Left renal pelvis (tissue), 4 donors: ENCODE data around the gene EHD1. TPM values are rescaled to one million over a fixed set of nuclear protein-coding genes. Genes with fewer than 3 reads are reported as not detected.
"Not testable (repeated sequence)": the region's sequence is repeated elsewhere in the genome, so short reads cannot be mapped to it uniquely, and the experiment has no call there.

ENCODE experiments used
- DNase-seq, 4 donors: peaks; one replicate each; pipeline ENCODE4 v3.0.0-alpha.2; 2013; ENCODE audit warnings: low read depth in 4 of 4, low spot score in 3 of 4
- polyA plus RNA-seq, 4 donors: library from polyadenylated mRNA; unstranded; fragments of 120-200 nt; gene quantifications; one replicate each; pipeline ENCODE4 v1.2.1, GENCODE V29; 2013; ENCODE audit not compliant: insufficient read length in 4 of 4

Gene EHD1
- polyA plus RNA-seq, 4 donors, result 48.7 to 68.8 (median 58.5) TPM

DNA sequence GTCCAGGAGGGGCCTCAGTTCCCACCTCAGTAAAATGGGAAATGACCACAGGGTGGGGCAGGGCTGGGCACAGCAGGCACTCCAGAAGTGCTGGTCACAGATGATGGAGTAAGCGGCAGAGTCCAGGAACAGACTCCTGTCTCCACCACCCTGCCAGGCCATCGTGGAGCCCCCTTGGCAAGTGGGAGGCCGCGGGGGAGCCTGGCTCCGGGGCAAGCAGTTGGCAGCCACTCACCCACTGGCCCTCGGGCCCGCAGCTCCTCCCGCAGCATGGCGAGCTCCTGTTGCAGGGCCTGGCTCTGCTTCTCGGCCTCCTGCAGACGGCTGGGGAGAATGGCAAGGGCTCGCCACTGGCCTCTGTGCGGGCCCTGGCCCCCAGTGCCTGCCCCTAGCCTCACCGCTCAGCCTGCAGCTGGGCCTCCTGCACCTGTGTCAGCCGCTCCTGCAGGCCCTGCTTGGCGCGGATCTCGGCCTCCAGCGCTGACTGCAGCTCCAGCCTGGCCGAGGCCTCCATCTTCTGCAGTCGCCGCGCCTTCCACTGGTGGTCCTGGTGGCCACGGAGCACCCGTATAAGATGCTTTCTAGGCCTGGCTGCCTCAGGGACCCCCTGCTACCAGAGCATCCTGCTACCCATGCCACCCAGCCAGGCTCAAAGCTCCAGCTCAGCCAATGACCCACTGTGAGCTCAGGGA is 44.2 kb downstream of the EHD1 start:
- no peak for DNase-seq

DNA sequence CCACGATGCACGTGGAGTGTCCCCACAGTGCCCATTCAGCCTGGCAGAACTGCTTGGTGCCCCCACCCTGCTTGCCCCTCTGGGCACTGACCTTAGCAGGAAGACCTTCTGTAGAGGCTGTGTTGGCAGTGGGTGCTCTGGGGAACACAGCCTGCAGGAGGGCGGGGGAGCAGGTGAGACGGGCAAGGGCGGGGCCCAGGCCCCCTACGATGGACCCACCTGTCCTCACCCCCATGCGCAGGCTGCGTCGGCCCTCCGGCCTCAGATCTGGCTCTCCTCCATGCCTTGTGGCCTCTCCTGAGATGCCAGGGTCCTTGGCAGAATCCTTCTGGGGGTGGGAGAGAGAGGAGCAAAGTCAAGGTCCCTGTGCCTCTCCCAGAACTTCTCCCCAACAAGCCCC is 44.9 kb downstream of the EHD1 start:
- no peak for DNase-seq

DNA sequence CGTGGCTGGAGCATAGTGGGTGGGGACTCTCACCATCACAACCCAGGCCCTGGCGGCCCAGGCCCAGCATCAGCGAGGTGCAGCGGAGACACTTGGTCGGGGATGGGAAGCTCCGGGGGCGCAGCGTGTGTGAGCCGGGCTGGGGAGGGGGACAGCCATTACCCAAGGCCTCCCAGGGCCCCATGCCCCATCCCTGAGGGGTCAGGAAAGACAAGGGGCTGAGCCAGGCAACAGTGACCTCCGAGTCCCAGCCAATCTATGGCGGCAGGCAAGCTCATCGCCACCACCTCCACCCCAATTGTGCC is 45.3 kb downstream of the EHD1 start:
- DNase-seq, result no peak

DNA sequence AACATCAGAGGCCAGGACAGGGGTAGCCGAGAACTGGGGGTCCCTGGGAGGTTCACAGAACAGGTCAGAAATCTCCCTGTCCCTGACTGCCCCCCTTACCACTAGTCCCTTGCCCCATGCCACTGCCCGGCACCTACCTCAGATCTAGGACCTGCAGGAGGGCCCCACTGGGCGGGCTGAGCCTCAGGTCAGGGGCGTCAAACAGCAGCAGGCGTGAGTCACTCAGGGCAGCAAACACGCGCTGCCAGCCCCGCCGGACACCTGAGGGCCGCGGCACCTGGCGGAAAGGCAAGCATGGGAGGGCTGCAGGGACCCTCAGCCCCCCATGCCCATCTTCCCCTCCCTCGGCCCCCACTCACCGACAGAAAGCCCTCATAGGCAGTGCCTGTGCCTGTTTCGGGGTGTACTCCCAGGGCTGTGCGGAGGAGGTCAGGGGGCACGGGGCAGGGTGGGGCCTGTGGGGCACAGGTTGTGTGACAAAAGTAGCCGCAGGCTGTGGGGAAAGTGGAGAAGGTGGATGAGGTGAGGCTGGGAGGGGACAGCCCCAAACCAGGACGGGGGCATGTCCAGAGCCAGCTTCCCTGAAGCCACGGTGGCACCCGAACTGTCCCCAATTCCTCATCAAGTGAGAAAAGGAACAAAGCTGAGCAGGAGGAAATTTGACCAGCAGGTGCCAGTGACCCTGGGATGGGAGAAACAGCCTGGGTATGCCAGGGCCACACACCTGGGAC is 45.8 kb downstream of the EHD1 start:
- no peak for DNase-seq

DNA sequence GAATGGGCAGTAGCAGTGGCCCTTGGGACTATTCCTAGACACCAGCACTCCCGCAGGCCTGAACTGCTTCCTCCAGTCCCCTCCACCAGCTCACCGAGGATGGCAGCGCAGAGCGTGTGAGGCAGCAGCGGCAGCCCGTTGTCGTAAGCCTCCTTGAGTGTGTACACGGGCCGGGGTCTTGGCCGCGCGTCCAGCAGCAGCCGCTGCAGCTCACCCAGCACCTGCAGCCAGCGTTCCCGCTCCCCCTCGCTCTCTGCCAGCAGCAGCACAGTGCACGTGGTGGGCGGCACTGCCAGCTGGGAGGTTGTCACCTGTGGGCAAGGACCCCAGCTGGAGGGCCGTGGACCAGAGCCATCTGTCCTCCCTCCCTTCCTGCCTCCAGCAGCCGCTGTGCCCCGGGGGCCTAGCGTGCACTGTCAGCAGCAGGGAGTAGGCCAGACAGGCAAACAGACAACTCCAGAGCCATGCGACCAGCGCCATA is 47.0 kb downstream of the EHD1 start:
- no peak for DNase-seq

DNA sequence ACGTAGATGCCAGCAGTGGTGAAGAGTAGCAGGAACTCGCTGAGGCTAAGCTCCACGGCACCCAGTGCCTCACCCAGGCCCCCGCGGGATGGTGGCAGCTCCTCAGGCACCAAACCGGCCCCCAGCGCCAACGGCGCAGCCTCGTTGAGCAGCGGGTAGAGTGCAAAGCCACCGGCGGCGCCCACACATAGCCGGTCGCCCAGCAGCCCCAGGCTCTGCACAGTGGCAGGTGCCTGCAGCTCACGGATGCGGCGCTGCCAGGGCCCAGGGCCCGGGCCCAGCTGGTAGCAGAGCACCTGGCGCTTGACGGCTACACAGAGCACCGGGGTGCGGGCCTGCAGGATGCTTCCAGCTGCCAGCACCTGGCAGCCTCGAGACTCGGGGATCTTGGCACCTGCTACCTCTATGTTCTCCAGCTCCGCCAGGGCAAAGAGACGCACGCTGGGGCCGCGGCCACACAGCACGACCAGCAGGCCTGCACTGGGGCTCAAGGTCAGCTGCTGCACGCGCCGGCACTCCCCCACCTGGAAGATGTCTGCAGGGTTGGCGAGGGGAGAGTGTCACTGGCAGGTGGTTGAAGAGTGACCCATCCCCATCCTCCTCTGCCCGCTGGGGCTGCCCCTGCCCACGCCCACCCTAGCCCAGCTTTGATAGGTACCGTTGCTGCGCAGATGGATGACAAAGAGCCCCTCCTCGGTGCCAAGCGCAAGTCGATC is 48.7 kb downstream of the EHD1 start:
- DNase-seq, result no peak

DNA sequence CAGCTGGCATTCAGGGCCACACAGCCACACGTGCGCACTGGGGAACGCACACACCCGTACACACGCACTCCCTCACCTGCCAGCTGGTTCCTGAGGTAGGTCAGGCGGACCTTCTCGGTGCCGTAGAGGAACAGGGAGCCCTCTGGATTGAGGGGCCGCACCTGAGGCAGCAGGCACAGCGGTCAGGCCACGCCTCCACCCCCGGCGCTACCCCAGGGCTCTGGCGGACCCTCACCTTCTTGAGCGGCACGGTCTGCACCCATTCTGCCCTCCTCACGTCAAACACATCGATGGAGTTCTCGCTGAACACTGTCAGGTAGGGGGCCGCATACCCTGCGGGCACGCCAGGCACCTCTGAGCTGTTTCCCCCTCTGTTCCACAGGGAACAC is 51.0 kb downstream of the EHD1 start:
- no peak for DNase-seq

DNA sequence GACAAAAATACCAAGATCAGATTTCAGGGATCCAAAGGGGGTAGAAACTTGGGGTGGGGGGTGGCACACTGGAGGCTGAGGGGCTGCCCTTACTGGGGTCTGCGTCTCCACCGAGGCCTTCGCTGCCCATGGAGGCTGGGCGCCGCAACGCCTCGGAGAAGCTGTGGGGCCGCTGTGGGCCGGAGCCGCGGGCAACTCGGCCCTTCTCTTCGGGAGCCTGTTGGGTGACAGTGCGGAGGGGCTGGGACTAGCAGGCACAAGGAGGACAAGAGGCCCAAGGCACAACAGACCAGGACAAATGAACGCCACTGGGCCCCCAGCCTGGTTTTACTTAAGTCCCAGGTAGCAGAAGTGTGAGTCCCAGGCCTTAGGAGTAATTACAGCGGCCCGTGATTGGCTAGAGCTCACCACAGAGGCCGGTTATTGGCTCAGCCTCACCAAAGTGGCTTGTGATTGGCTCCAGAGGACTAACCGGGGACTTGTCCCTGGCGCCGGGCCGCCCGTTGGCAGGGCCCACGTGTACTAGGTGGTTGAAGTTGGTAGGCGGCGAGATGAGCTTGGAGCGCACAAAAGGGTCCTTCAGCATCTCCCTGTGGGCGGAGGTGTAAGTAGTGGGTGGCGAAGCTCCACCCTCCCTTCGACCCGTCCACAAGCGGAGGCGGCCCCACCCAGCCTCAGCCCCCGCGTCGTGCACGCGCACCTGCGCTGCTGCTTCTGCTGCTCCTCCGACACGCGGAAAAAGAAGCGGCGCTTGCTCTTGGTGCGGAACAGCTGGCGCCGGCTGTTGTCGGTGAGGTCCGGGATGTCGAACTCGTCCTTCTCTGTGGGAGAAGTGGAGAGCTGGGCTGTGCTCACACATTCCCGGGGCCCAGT is 51.6 kb downstream of the EHD1 start:
- no peak for DNase-seq

DNA sequence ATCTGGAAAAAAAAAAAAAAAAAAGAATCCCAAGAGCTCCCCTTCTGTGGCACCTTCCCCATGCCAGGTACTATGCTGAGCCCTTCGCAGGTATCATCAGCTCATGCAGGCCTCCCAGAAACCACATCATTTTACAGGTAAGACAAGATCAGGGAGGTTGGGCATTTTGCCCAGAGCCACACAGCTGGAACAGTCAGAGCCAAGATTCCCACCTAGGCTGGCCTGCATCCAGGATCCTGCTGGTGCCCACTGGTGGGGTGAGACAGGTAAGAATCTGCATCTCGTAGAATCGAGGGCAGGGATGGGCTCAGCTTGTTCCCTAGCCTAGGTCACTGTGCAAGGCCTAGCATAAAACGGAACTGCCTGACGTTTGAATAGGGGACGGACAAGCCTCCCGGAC is 52.4 kb downstream of the EHD1 start:
- no peak for DNase-seq

DNA sequence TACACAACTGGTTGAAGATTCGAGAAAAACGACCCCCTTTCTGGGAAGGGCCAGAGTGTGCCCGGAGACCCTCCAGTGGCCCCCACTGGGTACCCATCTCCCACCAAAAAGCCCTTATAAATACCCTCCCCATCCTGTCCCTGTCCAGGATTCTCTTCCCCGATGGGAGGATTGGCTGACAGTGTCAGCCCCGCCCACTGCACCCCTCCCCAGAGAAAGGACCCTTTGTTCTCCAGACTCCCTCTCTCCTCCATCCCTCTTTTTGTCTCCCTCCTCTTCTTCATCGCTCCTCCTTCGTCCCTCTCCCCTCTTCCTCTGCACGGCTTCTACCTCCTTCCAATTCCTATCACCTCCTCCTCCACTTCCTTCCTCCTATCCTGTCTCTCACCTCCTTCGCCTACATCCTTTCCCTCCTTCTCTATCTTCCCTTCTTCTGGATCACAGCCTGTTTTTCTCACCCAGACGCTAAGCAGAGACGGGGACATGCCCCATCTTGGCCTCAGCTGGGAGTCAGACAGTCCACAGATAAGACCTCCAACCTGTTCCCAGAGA is 54.8 kb downstream of the EHD1 start:
- DNase-seq, result no peak

DNA sequence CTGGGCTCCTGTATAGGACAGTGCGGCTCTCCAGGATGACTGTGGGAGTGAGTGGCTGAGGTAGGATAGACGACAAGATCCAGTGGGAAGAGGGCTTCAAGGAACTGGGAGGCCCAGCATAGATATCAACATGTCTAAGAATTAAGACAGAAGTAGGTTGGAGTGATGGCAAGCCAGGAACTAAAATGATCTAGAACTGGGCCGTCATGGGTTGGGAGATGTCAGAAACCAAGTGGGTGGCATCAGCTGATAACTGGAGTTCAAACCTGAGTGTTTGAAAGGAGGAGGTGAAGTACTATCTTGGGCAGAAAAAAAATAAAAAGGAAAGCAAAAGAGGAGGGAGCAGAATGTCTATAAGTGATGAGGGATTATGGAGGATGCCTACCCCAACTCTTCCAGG is 60.9 kb downstream of the EHD1 start:
- DNase-seq, result no peak

DNA sequence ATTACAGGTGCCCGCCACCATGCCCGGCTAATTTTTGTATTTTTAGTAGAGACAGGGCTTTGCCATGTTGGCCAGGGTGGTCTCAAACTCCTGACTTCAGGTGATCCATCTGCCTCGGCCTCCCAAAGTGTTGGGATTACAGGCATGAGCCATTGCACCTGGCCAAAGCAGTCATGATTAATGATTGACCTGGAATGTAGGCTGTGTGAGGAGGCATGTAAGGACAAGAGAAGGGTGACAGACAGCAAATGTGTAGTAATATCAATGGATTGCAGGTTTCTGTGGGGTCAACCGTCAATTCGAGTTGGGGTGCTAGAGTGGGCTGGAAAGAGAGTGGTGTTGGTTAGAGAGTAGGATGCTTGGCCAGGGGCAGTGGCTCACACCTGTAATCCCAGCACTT is 63.0 kb downstream of the EHD1 start:
- DNase-seq, result not testable (repeated sequence)

DNA sequence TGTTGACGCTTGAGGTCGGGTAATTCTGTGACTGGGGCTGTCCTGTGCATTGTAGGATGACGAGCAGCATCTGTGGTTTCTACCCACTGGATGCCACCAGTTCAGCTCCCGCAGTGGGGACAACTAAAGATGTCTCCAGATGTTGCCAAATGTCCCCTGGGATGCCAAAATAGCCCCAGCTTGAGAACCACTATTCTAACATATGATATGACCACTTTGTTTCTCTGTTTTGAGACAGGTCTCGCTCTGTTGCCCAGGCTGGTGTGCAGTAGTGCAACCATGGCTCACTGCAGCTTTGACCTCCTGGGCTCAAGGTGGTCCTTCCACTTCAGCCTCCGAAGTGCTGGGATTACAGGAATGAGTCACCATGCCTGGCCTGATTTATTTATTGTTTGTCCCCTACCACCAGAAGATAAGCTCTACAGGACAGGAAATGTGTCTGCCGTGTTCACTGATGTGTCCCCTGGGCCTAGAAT is 63.7 kb downstream of the EHD1 start:
- no peak for DNase-seq

DNA sequence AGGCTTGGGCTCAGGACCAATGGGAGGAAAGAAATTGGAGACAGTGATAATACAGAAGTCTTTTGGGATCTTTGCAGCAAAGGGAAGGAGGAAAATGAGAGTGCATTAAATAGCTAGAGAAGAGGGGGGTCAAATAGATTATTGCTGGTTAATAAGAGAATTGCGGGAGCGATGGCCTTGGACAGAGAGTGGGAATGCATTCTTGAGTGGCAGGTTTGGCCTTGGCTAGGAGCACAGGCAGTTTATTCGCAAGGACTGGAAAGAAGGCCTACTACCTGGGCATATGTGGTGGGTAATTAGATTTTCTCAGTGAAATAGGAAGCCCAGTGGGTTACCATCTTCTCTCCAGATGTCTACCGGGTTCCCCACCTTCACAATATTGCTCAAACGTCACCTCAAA is 64.6 kb downstream of the EHD1 start:
- no peak for DNase-seq

DNA sequence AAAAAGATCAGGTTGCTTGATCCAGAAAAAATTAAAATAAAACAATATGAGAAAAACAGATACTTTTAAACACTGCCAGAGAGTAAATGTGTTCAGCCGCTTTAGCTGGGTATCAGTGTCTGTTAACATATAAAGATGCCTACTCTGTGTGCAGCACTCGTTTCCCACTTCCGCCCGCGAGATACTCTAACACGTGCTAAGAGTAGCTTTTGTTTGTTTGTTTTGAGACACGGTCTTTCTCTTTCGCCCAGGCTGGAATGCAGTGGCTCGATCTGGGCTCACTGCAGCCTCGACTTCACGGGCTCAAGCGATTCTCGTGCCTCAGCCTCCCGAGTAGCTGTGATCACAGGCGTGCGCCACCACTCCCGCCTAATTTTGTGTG is 67.5 kb downstream of the EHD1 start:
- no peak for DNase-seq

DNA sequence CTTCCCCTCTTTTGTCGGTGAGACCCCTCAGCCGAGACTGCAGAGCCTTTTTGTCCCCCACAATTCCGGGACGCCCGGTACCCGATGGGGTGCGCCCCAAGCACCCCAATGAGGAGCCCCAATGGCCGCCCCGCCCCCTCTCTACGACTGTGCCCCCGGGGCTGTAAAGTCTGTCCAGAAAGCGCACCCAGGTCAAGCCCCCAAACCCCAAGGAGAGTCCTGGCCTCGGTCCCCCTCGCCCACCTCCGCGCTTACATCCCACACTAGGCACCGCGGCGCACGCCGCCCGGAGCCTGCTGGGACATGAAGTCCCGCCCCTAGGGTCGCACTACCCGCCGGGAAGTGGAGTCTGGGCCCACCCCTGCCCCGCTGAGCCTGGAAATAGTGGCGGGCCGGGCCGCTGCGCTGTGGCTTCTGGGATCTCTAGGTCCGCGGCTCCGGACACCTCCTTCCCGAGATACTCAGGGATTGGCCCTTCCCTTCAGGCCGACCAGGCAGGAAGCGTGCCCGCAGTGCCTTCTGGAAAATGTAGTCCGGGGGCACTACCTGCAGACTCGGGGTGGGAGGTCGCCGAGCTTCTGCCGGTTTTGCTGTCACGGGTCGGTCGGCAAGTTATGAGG is 68.0 kb downstream of the EHD1 start, which contains the start of gene MEN1:
Gene MEN1 (minus strand): TSS at position 281 of the 620 bp plus-strand sequence. CDS start 442 bp downstream, outside the sequence.
- peak; percentile 84 to 92 (median 90) for DNase-seq

DNA sequence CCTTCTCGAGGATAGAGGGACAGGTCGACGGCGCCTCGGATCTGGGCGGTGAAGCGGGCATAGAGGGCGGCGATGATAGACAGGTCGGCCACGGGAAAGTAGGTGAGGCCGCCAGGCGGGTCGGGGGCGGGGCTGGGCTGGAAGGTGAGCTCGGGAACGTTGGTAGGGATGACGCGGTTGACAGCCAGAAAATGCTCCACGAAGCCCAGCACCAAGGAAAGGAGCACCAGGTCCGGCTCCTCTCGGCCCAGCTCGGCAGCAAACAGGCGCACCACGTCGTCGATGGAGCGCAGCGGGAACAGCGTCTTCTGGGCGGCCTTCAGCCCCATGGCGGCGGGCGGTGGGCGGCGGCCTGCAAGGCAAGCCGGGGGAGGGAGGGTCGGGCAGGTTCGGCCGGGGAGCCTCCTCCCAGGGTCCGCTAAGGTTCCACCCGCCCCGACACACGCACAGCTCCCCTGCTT is 68.6 kb downstream of the EHD1 start:
- no peak for DNase-seq

DNA sequence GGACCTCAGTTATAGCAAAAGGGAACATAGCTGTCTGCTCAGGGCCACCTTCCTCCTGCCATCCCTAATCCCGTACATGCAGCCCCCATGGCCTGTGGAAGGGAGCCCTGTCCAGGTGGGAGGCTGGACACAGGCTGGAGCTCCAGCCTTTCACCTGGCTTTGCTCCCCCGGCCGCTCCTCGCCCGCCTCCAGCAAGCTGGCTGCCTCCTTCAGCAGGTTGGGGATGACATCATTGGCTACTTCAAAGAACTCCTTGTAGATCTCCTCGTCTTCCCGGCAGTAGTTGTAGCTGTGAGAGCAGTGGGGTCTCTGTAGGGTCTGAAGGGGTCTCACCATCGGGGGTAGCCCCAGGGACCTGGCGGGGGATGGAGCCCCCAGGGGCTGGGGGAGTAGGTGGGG is 72.9 kb downstream of the EHD1 start:
- no peak for DNase-seq

DNA sequence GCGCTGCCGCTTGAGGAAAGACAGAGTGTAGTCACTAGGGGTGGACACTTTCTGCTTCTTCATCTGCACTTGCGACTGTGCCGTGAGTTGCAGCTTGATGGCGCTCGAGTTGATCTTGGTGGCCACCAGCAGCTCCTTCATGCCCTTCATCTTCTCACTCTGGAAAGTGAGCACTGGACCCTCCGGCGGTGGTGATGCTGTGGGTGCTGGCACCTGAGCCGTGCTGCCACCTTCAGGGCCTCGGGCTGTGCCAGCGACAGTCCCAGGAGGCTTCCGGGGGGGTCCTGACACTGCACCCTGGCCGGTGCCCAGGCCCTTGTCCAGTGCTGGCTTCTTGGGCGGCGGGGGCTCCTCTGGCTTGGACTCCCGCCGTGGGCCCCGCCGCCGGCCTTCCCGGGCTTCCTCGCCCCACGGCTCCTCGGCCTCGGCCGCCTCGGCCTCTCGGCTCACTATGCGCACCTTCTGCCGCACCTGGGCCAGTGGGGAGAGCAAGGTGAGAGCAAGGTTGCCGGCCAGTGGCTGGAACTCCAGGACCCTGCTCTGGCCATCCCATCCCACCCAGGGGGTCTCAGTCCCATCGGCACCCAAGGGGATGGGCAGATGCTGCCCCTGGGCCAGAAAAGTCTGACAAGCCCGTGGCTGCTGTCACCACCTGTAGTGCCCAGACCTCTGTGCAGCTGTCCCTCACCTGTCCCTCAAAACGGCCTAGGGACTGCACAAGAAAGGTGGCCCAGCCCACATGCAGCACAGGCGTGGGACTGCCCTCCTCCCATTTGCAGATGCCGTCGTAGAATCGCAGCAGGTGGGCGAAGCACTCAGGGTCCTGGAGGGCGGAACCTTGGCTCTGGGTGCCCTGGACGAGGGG is 73.8 kb downstream of the EHD1 start:
- DNase-seq, result no peak
